ENCODE measurements around the gene DYRK1B. TPM values are rescaled to one million over a fixed set of nuclear protein-coding genes. Genes with fewer than 3 reads are reported as not detected.

Gene DYRK1B
- total RNA-seq, 2 donors from 2014 or later = 18.2 to 48.7 TPM

GRCh38 chr19:39802958-39803357, 31.0 kb downstream of the DYRK1B start:
- WGBS = 30% methylated on average over 4 of the region's 4 CpGs
- DNase-seq (ENCODE audit: low spot score) = no peak
- no peak overlapping the region for H3K27ac ChIP-seq
- H3K36me3 ChIP-seq = no peaks in the 10 kb centered on the region
- no peak overlapping the region for H3K4me3 ChIP-seq
- TF ChIP-seq CTCF (IDR thresholded peaks at IDR 0.05) (no peak), POLR2A (IDR thresholded peaks at IDR 0.05) (no peak), POLR2AphosphoS5 (IDR thresholded peaks at IDR 0.05) (no peak)
- H3K4me1 ChIP-seq (replicated peaks) = no peaks in the 10 kb centered on the region
- intact Hi-C loops (cut with DNase I) = no loop called here
- H3K27me3 ChIP-seq (replicated peaks; ENCODE audit: insufficient read depth) = no peaks in the 10 kb centered on the region
- no peaks in the 10 kb centered on the region for H3K9me3 ChIP-seq

- WGBS = 73% methylated on average over 2 of the region's 2 CpGs
- Histone ChIP-seq H3K36me3 (no peaks in the 10 kb centered on the region), H3K4me1 (replicated peaks) (no peaks in the 10 kb centered on the region), H3K27me3 (replicated peaks; ENCODE audit: insufficient read depth) (no peaks in the 10 kb centered on the region), H3K27ac (no peak overlapping the region), H3K9me3 (no peaks in the 10 kb centered on the region), H3K4me3 (no peak overlapping the region)
- TF ChIP-seq POLR2AphosphoS5 (IDR thresholded peaks at IDR 0.05) (no peak), CTCF (IDR thresholded peaks at IDR 0.05) (no peak), POLR2A (IDR thresholded peaks at IDR 0.05) (no peak)
- intact Hi-C loops (cut with DNase I) = no loop called here
- DNase-seq (ENCODE audit: low spot score) = no peak
These were observed 36.9 kb downstream of the DYRK1B start for GRCh38 chr19:39797083-39797482.

GRCh38 chr19:39796000-39796498, 37.9 kb downstream of the DYRK1B start:
- intact Hi-C loops (cut with DNase I) = no loop called here
- 33% methylated on average over 2 of the region's 2 CpGs for WGBS
- no peak for TF ChIP-seq POLR2A (IDR thresholded peaks at IDR 0.05)
- no peak for TF ChIP-seq CTCF (IDR thresholded peaks at IDR 0.05)
- no peak for TF ChIP-seq POLR2AphosphoS5 (IDR thresholded peaks at IDR 0.05)
- Histone ChIP-seq H3K36me3 (no peaks in the 10 kb centered on the region), H3K4me3 (no peak overlapping the region), H3K27ac (no peak overlapping the region), H3K27me3 (replicated peaks; ENCODE audit: insufficient read depth) (no peaks in the 10 kb centered on the region), H3K4me1 (replicated peaks) (no peaks in the 10 kb centered on the region), H3K9me3 (no peaks in the 10 kb centered on the region)
- DNase-seq (ENCODE audit: low spot score) = no peak

GRCh38 chr19:39795001-39795400, 39.0 kb downstream of the DYRK1B start:
- Histone ChIP-seq H3K9me3 (no peaks in the 10 kb centered on the region), H3K36me3 (no peaks in the 10 kb centered on the region), H3K27ac (no peak overlapping the region), H3K4me1 (replicated peaks) (no peaks in the 10 kb centered on the region), H3K27me3 (replicated peaks; ENCODE audit: insufficient read depth) (no peaks in the 10 kb centered on the region), H3K4me3 (no peak overlapping the region)
- no peak for TF ChIP-seq POLR2AphosphoS5 (IDR thresholded peaks at IDR 0.05)
- no peak for TF ChIP-seq CTCF (IDR thresholded peaks at IDR 0.05)
- TF ChIP-seq POLR2A (IDR thresholded peaks at IDR 0.05) = no peak
- no peak for DNase-seq (ENCODE audit: low spot score)
- 57% methylated on average over 5 of the region's 5 CpGs for WGBS
- intact Hi-C loops (cut with DNase I) = no loop called here

GRCh38 chr19:39792999-39793546, 40.9 kb downstream of the DYRK1B start:
- no peaks in the 10 kb centered on the region for H3K9me3 ChIP-seq
- no peak for TF ChIP-seq POLR2A (IDR thresholded peaks at IDR 0.05)
- TF ChIP-seq CTCF (IDR thresholded peaks at IDR 0.05) = peak in 3 of 4 experiments; percentile 69 to 85 (median 71)
- TF ChIP-seq POLR2AphosphoS5 (IDR thresholded peaks at IDR 0.05) = peak; percentile 40
- H3K4me3 ChIP-seq = peak overlapping the region; percentile 26 to 33
- H3K27ac ChIP-seq = no peak overlapping the region
- no peaks in the 10 kb centered on the region for H3K4me1 ChIP-seq (replicated peaks)
- no peaks in the 10 kb centered on the region for H3K36me3 ChIP-seq
- no peaks in the 10 kb centered on the region for H3K27me3 ChIP-seq (replicated peaks; ENCODE audit: insufficient read depth)
- intact Hi-C loops (cut with DNase I) = loop anchor here (2.0 kb wide), 2 partner anchors 52 to 178 kb away; partner anchors contain the start of gene PSMC4
- peak; percentile 54 for DNase-seq (ENCODE audit: low spot score)
- WGBS = 0% methylated on average over 17 of the region's 17 CpGs
